Measurements from ENCODE around the gene RABGEF1.
"Not testable (repeated sequence)": the region's sequence is repeated elsewhere in the genome, so short reads cannot be mapped to it uniquely, and the experiment has no call there.

Gene RABGEF1

GRCh38 chr7:66736892-66737291 is 3.6 kb upstream of the RABGEF1 start:
- no peak for TF ChIP-seq CTCF (conservative IDR thresholded peaks at IDR 0.05)
- no peak for TF ChIP-seq ZFX (IDR thresholded peaks at IDR 0.05)
- no peak overlapping the region for H3K27ac ChIP-seq

GRCh38 chr7:66737667-66738066 is 2.9 kb upstream of the RABGEF1 start:
- TF ChIP-seq CTCF (conservative IDR thresholded peaks at IDR 0.05), result no peak
- no peak for TF ChIP-seq ZFX (IDR thresholded peaks at IDR 0.05)
- H3K27ac ChIP-seq, result no peak overlapping the region

GRCh38 chr7:66739477-66739876 is 1.1 kb upstream of the RABGEF1 start:
- H3K27ac ChIP-seq, result peak overlapping the region; percentile 85
- TF ChIP-seq CTCF (conservative IDR thresholded peaks at IDR 0.05), result no peak

- H3K27ac ChIP-seq, result peak overlapping the region; percentile 85
- TF ChIP-seq ZFX (IDR thresholded peaks at IDR 0.05), result no peak
- no peak for TF ChIP-seq CTCF (conservative IDR thresholded peaks at IDR 0.05)
Observed at GRCh38 chr7:66739953-66740301, 606 bp upstream of the RABGEF1 start.

GRCh38 chr7:66740980-66741709 is 612 bp downstream of the RABGEF1 start:
- TF ChIP-seq ZFX (IDR thresholded peaks at IDR 0.05), result peak; percentile 52; the same call in 1 of the 2 replicates
- peak overlapping the region; percentile 85 for H3K27ac ChIP-seq

- peak overlapping the region; percentile 85 for H3K27ac ChIP-seq
- TF ChIP-seq CTCF (conservative IDR thresholded peaks at IDR 0.05) (no peak), ZFX (IDR thresholded peaks at IDR 0.05) (no peak)
Observed at GRCh38 chr7:66741710-66742049, 1.1 kb downstream of the RABGEF1 start.

- not testable (repeated sequence) for H3K27ac ChIP-seq
Observed at GRCh38 chr7:66742298-66742697, 1.8 kb downstream of the RABGEF1 start.

GRCh38 chr7:66743920-66744319 is 3.4 kb downstream of the RABGEF1 start:
- H3K27ac ChIP-seq, result no peak overlapping the region
- TF ChIP-seq ZFX (IDR thresholded peaks at IDR 0.05) (no peak), CTCF (conservative IDR thresholded peaks at IDR 0.05) (no peak)
